Breast epithelium (tissue), 3 donors: Measurements from ENCODE around the gene ARNT2.

Experiments used
- CTCF ChIP-seq, 3 donors: fragments of 450-650 bp; IDR thresholded peaks; one replicate each; pipeline ENCODE4 v1.5.1; 2016 to 2017; ENCODE audit warnings: antibody characterized with exemption in 3 of 3, mild to moderate bottlenecking in 3 of 3, moderate library complexity in 3 of 3
- POLR2A ChIP-seq: fragments of 450-650 bp; IDR thresholded peaks from one replicate; pipeline ENCODE4 v1.6.1; 2016; ENCODE audit warnings: antibody characterized with exemption, mild to moderate bottlenecking, moderate library complexity

- TF ChIP-seq CTCF (IDR thresholded peaks at IDR 0.05) = no peak
- TF ChIP-seq POLR2A = no peak
These were observed 90.2 kb downstream of the ARNT2 start for GRCh38 chr15:80494351-80494751.
